Erythroblast (primary cell): ENCODE measurements around the gene HAUS7.

ENCODE experiments used
- GATA1 ChIP-seq: IDR thresholded peaks from 2 replicates; pipeline ENCODE4 v1.6.1; 2011; ENCODE audit warnings: low read depth, mild to moderate bottlenecking, control low read depth, low read length, moderate library complexity
- POLR2A ChIP-seq: IDR thresholded peaks from 2 replicates; pipeline ENCODE4 v1.6.1; 2011; ENCODE audit warnings: mild to moderate bottlenecking, low read length

DNA sequence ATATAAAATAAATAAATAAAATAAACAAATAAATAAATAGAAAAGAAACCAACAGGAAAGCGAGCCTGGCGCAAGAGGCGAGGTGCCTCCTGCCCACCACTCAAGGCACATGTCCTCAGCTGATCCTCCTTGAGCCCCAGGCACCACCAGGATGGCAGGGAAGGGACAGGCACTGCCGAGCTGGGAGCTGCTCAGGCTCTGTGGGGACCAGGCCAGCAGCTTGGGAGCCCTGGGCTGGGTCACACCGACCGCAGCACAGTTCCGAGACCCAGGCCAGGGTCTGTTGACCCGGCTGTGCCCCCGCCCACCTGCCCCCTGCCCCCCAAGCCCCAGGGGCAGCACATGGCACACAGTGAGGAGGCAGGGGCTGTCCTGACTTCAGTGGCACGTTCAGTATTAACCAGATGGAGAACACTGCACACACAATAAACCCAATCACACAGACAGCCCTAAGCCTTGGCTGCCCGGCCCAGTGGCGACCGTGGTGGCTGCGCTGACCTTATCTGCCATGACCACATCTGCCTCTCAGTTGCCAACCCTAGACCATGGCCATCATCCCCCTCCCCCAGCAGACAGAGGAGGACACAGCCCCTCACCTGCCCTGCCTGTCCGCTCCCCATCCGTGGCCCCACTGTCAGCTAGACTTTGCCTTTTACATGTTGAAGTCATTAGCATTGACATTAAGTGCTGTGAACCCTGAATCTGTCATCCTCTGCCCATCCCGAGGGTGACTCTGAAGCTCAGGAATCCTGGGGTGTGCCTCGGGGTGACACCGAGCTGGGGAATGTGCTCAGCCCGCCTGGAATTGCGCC, 21.6 kb downstream of the HAUS7 start:
- TF ChIP-seq POLR2A (no peak), GATA1 (no peak)
